ENCODE results near the gene SLC16A2.
"Not testable (repeated sequence)": the region's sequence is repeated elsewhere in the genome, so short reads cannot be mapped to it uniquely, and the experiment has no call there.

Gene SLC16A2

GRCh38 chrX:74453178-74453577 is 31.9 kb downstream of the SLC16A2 start:
- TF ChIP-seq ZNF274 (IDR thresholded peaks at IDR 0.05; ENCODE audit: low read depth, low read length) = no peak
- no peak overlapping the region for H3K4me3 ChIP-seq (ENCODE audit: low read length)

GRCh38 chrX:74454233-74454632 is 32.9 kb downstream of the SLC16A2 start:
- H3K4me3 ChIP-seq (ENCODE audit: low read length) = not testable (repeated sequence)

GRCh38 chrX:74458736-74459135 is 37.4 kb downstream of the SLC16A2 start:
- H3K4me3 ChIP-seq (ENCODE audit: low read length) = no peak overlapping the region

GRCh38 chrX:74461384-74461783 is 40.1 kb downstream of the SLC16A2 start:
- no peak for TF ChIP-seq ZNF274 (IDR thresholded peaks at IDR 0.05; ENCODE audit: low read depth, low read length)
- H3K4me3 ChIP-seq (ENCODE audit: low read length) = no peak overlapping the region

More at GRCh38 chrX:74458736-74459135, 37.4 kb downstream of the SLC16A2 start:
- TF ChIP-seq ZNF274 (IDR thresholded peaks at IDR 0.05; ENCODE audit: low read depth, low read length) = no peak

GRCh38 chrX:74464722-74465121 is 43.4 kb downstream of the SLC16A2 start:
- TF ChIP-seq ZNF274 (IDR thresholded peaks at IDR 0.05; ENCODE audit: low read depth, low read length) = no peak
- no peak overlapping the region for H3K4me3 ChIP-seq (ENCODE audit: low read length)

GRCh38 chrX:74465424-74465823 is 44.1 kb downstream of the SLC16A2 start:
- H3K4me3 ChIP-seq (ENCODE audit: low read length) = no peak overlapping the region
- no peak for TF ChIP-seq ZNF274 (IDR thresholded peaks at IDR 0.05; ENCODE audit: low read depth, low read length)

- no peak for TF ChIP-seq ZNF274 (IDR thresholded peaks at IDR 0.05; ENCODE audit: low read depth, low read length)
- H3K4me3 ChIP-seq (ENCODE audit: low read length) = no peak overlapping the region
Measured at GRCh38 chrX:74467656-74468055, 46.4 kb downstream of the SLC16A2 start.

GRCh38 chrX:74473116-74473515 is 51.8 kb downstream of the SLC16A2 start:
- not testable (repeated sequence) for H3K4me3 ChIP-seq (ENCODE audit: low read length)

GRCh38 chrX:74490247-74490646 is 69.0 kb downstream of the SLC16A2 start:
- H3K4me3 ChIP-seq (ENCODE audit: low read length) = no peak overlapping the region
- no peak for TF ChIP-seq ZNF274 (IDR thresholded peaks at IDR 0.05; ENCODE audit: low read depth, low read length)

GRCh38 chrX:74492720-74493201 is 71.5 kb downstream of the SLC16A2 start:
- no peak overlapping the region for H3K4me3 ChIP-seq (ENCODE audit: low read length)
- no peak for TF ChIP-seq ZNF274 (IDR thresholded peaks at IDR 0.05; ENCODE audit: low read depth, low read length)

- TF ChIP-seq ZNF274 (IDR thresholded peaks at IDR 0.05; ENCODE audit: low read depth, low read length) = no peak
- no peak overlapping the region for H3K4me3 ChIP-seq (ENCODE audit: low read length)
Measured at GRCh38 chrX:74493806-74494205, 72.5 kb downstream of the SLC16A2 start.

GRCh38 chrX:74498924-74499323 is 77.6 kb downstream of the SLC16A2 start:
- no peak for TF ChIP-seq ZNF274 (IDR thresholded peaks at IDR 0.05; ENCODE audit: low read depth, low read length)
- H3K4me3 ChIP-seq (ENCODE audit: low read length) = no peak overlapping the region

- no peak for TF ChIP-seq ZNF274 (IDR thresholded peaks at IDR 0.05; ENCODE audit: low read depth, low read length)
- no peak overlapping the region for H3K4me3 ChIP-seq (ENCODE audit: low read length)
Measured at GRCh38 chrX:74500067-74500466, 78.8 kb downstream of the SLC16A2 start.

- TF ChIP-seq ZNF274 (IDR thresholded peaks at IDR 0.05; ENCODE audit: low read depth, low read length) = no peak
- no peak overlapping the region for H3K4me3 ChIP-seq (ENCODE audit: low read length)
Measured at GRCh38 chrX:74500555-74500954, 79.3 kb downstream of the SLC16A2 start.

- no peak for TF ChIP-seq ZNF274 (IDR thresholded peaks at IDR 0.05; ENCODE audit: low read depth, low read length)
- no peak overlapping the region for H3K4me3 ChIP-seq (ENCODE audit: low read length)
Measured at GRCh38 chrX:74505437-74505836, 84.1 kb downstream of the SLC16A2 start.

GRCh38 chrX:74506317-74507115 is 85.2 kb downstream of the SLC16A2 start:
- TF ChIP-seq ZNF274 (IDR thresholded peaks at IDR 0.05; ENCODE audit: low read depth, low read length) = no peak
- H3K4me3 ChIP-seq (ENCODE audit: low read length) = no peak overlapping the region

Measured in GM08714 (cell line).